Neural progenitor cell (in vitro differentiated cells): ENCODE measurements around the gene CAST.

Experiments
- CTCF ChIP-seq: fragments of 200-600 bp; sonication (generic); IDR thresholded peaks from 2 replicates; pipeline ENCODE4 v1.5.1; 2017; ENCODE audit warnings: antibody characterized with exemption, mild to moderate bottlenecking
- EZH2 ChIP-seq: fragments of 200-600 bp; sonication (generic); IDR thresholded peaks from 2 replicates; pipeline ENCODE4 v1.6.1; 2017; ENCODE audit warnings: antibody characterized with exemption, mild to moderate bottlenecking, moderate library complexity

GRCh38 chr5:96758621-96759020, 96.4 kb downstream of the CAST start:
- TF ChIP-seq CTCF: no peak
- no peak for TF ChIP-seq EZH2
